GM18868 (cell line): Measurements from ENCODE around the gene GOLPH3L.
"Not testable (repeated sequence)": the region's sequence is repeated elsewhere in the genome, so short reads cannot be mapped to it uniquely, and the experiment has no call there.

ENCODE experiments used
- ATAC-seq: cut with Tn5 transposase; IDR thresholded peaks from one replicate; pipeline ENCODE4 v1.9.1; 2021; ENCODE audit warnings: mild to moderate bottlenecking, moderate library complexity; ENCODE audit not compliant: unreplicated experiment

The GOLPH3L gene

GRCh38 chr1:150696995-150697927 is at the start of gene GOLPH3L:
TSS of gene GOLPH3L (minus strand) at chr1:150697154. CDS start at chr1:150694838, 2,316 bp downstream.
- peak; percentile 98 for ATAC-seq

GRCh38 chr1:150730130-150730721 is 33.3 kb upstream of the GOLPH3L start:
- ATAC-seq, result no peak

- no peak for ATAC-seq
These were observed 27.4 kb upstream of the GOLPH3L start for GRCh38 chr1:150724336-150724735.

- no peak for ATAC-seq
These were observed 23.7 kb upstream of the GOLPH3L start, which contains the start of gene HORMAD1 for GRCh38 chr1:150720703-150721102. TSS of gene HORMAD1 (minus strand) at chr1:150720895. CDS start at chr1:150719505, 1,390 bp downstream.

GRCh38 chr1:150720098-150720497 is 23.1 kb upstream of the GOLPH3L start:
- no peak for ATAC-seq

GRCh38 chr1:150718225-150718891 is 21.4 kb upstream of the GOLPH3L start:
- no peak for ATAC-seq

GRCh38 chr1:150709031-150709430 is 12.1 kb upstream of the GOLPH3L start:
- ATAC-seq, result not testable (repeated sequence)

- ATAC-seq, result peak; percentile 76
These were observed 11.6 kb upstream of the GOLPH3L start for GRCh38 chr1:150708595-150708994.

- ATAC-seq, result no peak
These were observed 9.1 kb upstream of the GOLPH3L start for GRCh38 chr1:150706091-150706490.

GRCh38 chr1:150703427-150703826 is 6.5 kb upstream of the GOLPH3L start:
- ATAC-seq, result no peak

- ATAC-seq, result no peak
These were observed 364 bp downstream of the GOLPH3L start for GRCh38 chr1:150696590-150696989.

- ATAC-seq, result no peak
These were observed 792 bp downstream of the GOLPH3L start for GRCh38 chr1:150696162-150696561.

- ATAC-seq, result no peak
These were observed 1.4 kb downstream of the GOLPH3L start for GRCh38 chr1:150695561-150695960.

GRCh38 chr1:150692720-150693119 is 4.2 kb downstream of the GOLPH3L start:
- ATAC-seq, result no peak

GRCh38 chr1:150688763-150689162 is 8.2 kb downstream of the GOLPH3L start:
- ATAC-seq, result no peak

- no peak for ATAC-seq
These were observed 10.7 kb downstream of the GOLPH3L start for GRCh38 chr1:150686275-150686674.

GRCh38 chr1:150683914-150684313 is 13.0 kb downstream of the GOLPH3L start:
- no peak for ATAC-seq

- ATAC-seq, result no peak
These were observed 18.0 kb downstream of the GOLPH3L start for GRCh38 chr1:150678988-150679387.

- ATAC-seq, result no peak
These were observed 22.1 kb downstream of the GOLPH3L start for GRCh38 chr1:150674881-150675280.

- no peak for ATAC-seq
These were observed 33.6 kb downstream of the GOLPH3L start for GRCh38 chr1:150663321-150663720.

- no peak for ATAC-seq
These were observed 34.1 kb downstream of the GOLPH3L start for GRCh38 chr1:150662811-150663210.
